Upper lobe of left lung (tissue), 6 donors: ENCODE data around the gene TBKBP1. TPM values are rescaled to one million over a fixed set of nuclear protein-coding genes. Genes with fewer than 3 reads are reported as not detected.

ENCODE experiments used
- ATAC-seq, 2 donors: fragments of 200-7000 bp; cut with Tn5 transposase; one replicate each; pipeline ENCODE4 v1.9.1; 2022; ENCODE audit warnings: mild to moderate bottlenecking in 2 of 2, moderate library complexity in 2 of 2; ENCODE audit not compliant: low FRiP score in 2 of 2
- DNase-seq, 2 donors: peaks; one replicate each; pipeline ENCODE4 v3.0.0-alpha.2; 2019 to 2020
- H3K27ac ChIP-seq, 4 donors: fragments of 200-600 bp; sonication (generic); one replicate each; pipeline ENCODE4 v1.5.1; 2016 to 2019
- H3K27me3 ChIP-seq, 4 donors: fragments of 200-600 bp; sonication (generic); one replicate each; pipeline ENCODE4 v1.5.1; 2017 to 2019
- H3K36me3 ChIP-seq, 4 donors: fragments of 200-600 bp; sonication (generic); one replicate each; pipeline ENCODE4 v1.5.1; 2016 to 2019
- H3K4me1 ChIP-seq, 4 donors: fragments of 200-600 bp; sonication (generic); one replicate each; pipeline ENCODE4 v1.5.1; 2018 to 2019
- H3K4me3 ChIP-seq, 4 donors: fragments of 200-600 bp; sonication (generic); one replicate each; pipeline ENCODE4 v1.5.1; 2017 to 2019; ENCODE audit warnings: mild to moderate bottlenecking in 2 of 4, moderate library complexity in 1 of 4
- H3K9me3 ChIP-seq, 4 donors: fragments of 200-600 bp; sonication (generic); one replicate each; pipeline ENCODE4 v1.5.1; 2018 to 2019
- CTCF ChIP-seq, 6 experiments: fragments of 450-650 bp in 4 of 6; fragments of 200-600 bp in 2 of 6; sonication (generic) in 2 of 6; IDR thresholded peaks; one replicate each; pipeline ENCODE4 v1.5.1; 2016 to 2019; ENCODE audit warnings: antibody characterized with exemption in 6 of 6
- EP300 ChIP-seq, 4 donors: sonication (generic); formaldehyde crosslinking; IDR thresholded peaks; one replicate each; pipeline ENCODE4 v1.5.1; 2017; ENCODE audit warnings: antibody characterized with exemption in 4 of 4, control low read depth in 2 of 4
- POLR2A ChIP-seq, 4 donors: fragments of 450-650 bp; IDR thresholded peaks; one replicate each; pipeline ENCODE4 v1.5.1; 2016 to 2017; ENCODE audit warnings: antibody characterized with exemption in 4 of 4, mild to moderate bottlenecking in 2 of 4
- POLR2AphosphoS5 ChIP-seq, 2 donors: sonication (generic); formaldehyde crosslinking; IDR thresholded peaks; one replicate each; pipeline ENCODE4 v1.5.1; 2017; ENCODE audit warnings: antibody characterized with exemption in 2 of 2
- WGBS, 2 donors: methylation state at CpG; one replicate each; pipeline ENCODE4 v1.1.5; 2017 to 2018; 5-methylcytosine and 5-hydroxymethylcytosine counted together
- total RNA-seq, 6 donors: library from RNA; depleted of rRNA in 4 of 6; stranded (reverse); fragments of >200 nt in 4 of 6; gene quantifications; one replicate each; pipeline versions ENCODE4 v1.1.0 to v1.2.1, GENCODE V29; 2016 to 2021
- donor health status: DM: no; HTN: no; CAD: no; lungs with moderate emphysema.
- donor health status: DM: no; HTN: yes; CAD: no; lungs with severe emphysema.

The TBKBP1 gene
- total RNA-seq, 6 donors from 2014 or later: 6.4 to 28.3 (median 12.8) TPM

- DNase-seq (no peak), ATAC-seq (no peak)
- WGBS, 2 donors: 76 to 77% methylated on average over 7 of the region's 7 CpGs
- Histone ChIP-seq H3K36me3 (peaks cover 4 to 39% (median 18%) of the 10 kb centered on the region in 4 donors), H3K27me3 (no peaks in the 10 kb centered on the region), H3K4me1 (peaks cover 0 to 8% (median 6%) of the 10 kb centered on the region in 4 donors), H3K9me3 (no peaks in the 10 kb centered on the region), H3K4me3 (no peak overlapping the region), H3K27ac (peak overlapping the region in 1 of 4 donors; percentile 54)
- TF ChIP-seq POLR2AphosphoS5 (IDR thresholded peaks at IDR 0.05) (no peak), CTCF (IDR thresholded peaks at IDR 0.05) (no peak), EP300 (IDR thresholded peaks at IDR 0.05) (no peak), POLR2A (IDR thresholded peaks at IDR 0.05) (no peak)
Observed at GRCh38 chr17:47686664-47687327, 7.2 kb upstream of the TBKBP1 start.

- no peaks in the 10 kb centered on the region for H3K27me3 ChIP-seq
- H3K4me3 ChIP-seq: no peak overlapping the region
- peaks cover 3 to 34% (median 13%) of the 10 kb centered on the region in 4 donors for H3K36me3 ChIP-seq
- ATAC-seq: no peak
- no peaks in the 10 kb centered on the region for H3K9me3 ChIP-seq
- peak overlapping the region in 1 of 4 donors; percentile 54 for H3K27ac ChIP-seq
- H3K4me1 ChIP-seq: peaks cover 1 to 8% (median 6%) of the 10 kb centered on the region in 4 donors
- TF ChIP-seq EP300 (IDR thresholded peaks at IDR 0.05) (no peak), POLR2A (IDR thresholded peaks at IDR 0.05) (no peak), CTCF (IDR thresholded peaks at IDR 0.05) (no peak), POLR2AphosphoS5 (IDR thresholded peaks at IDR 0.05) (no peak)
- DNase-seq: no peak
Observed at GRCh38 chr17:47687328-47687690, 6.7 kb upstream of the TBKBP1 start.

- ATAC-seq: no peak
- peak overlapping the region in 1 of 4 donors; percentile 4 for H3K27ac ChIP-seq
- WGBS, 2 donors: 78 to 88% methylated on average over 1 of the region's 1 CpG
Observed at GRCh38 chr17:47687748-47688147, 6.2 kb upstream of the TBKBP1 start.

GRCh38 chr17:47690121-47690520, 3.8 kb upstream of the TBKBP1 start:
- WGBS, 2 donors: 66 to 82% methylated on average over 3 of the region's 3 CpGs
- TF ChIP-seq CTCF (IDR thresholded peaks at IDR 0.05): no peak
- TF ChIP-seq POLR2A (IDR thresholded peaks at IDR 0.05): no peak
- no peak for TF ChIP-seq EP300 (IDR thresholded peaks at IDR 0.05)
- no peak for TF ChIP-seq POLR2AphosphoS5 (IDR thresholded peaks at IDR 0.05)
- no peaks in the 10 kb centered on the region for H3K9me3 ChIP-seq
- H3K4me3 ChIP-seq: no peak overlapping the region
- no peaks in the 10 kb centered on the region for H3K27me3 ChIP-seq
- no peak for ATAC-seq
- peaks cover 14 to 27% (median 20%) of the 10 kb centered on the region in 4 donors for H3K4me1 ChIP-seq
- DNase-seq: no peak
- H3K27ac ChIP-seq: no peak overlapping the region
- H3K36me3 ChIP-seq: peaks cover 0 to 8% (median under 1%) of the 10 kb centered on the region in 4 donors

More at GRCh38 chr17:47687748-47688147, 6.2 kb upstream of the TBKBP1 start:
- no peak for TF ChIP-seq CTCF (IDR thresholded peaks at IDR 0.05)
- no peak for TF ChIP-seq POLR2A (IDR thresholded peaks at IDR 0.05)
- no peak for TF ChIP-seq EP300 (IDR thresholded peaks at IDR 0.05)
- no peak for TF ChIP-seq POLR2AphosphoS5 (IDR thresholded peaks at IDR 0.05)
- Histone ChIP-seq H3K9me3 (no peaks in the 10 kb centered on the region), H3K36me3 (peaks cover 0 to 29% (median 9%) of the 10 kb centered on the region in 4 donors), H3K4me1 (peaks cover 5 to 11% (median 9%) of the 10 kb centered on the region in 4 donors), H3K4me3 (no peak overlapping the region), H3K27me3 (no peaks in the 10 kb centered on the region)
- no peak for DNase-seq
